Cardiac muscle cell (in vitro differentiated cells and primary cell): ENCODE data around the gene CSTB. TPM values are rescaled to one million over a fixed set of nuclear protein-coding genes. Genes with fewer than 3 reads are reported as not detected.

Source experiments
- DNase-seq, 2 donors: peaks; one replicate each; pipeline versions ENCODE4 v3.0.0 to v3.0.0-alpha.2; 2010 to 2017; ENCODE audit warnings: low read depth in 1 of 2, low spot score in 1 of 2
- H3K27ac ChIP-seq: fragments of 200-600 bp; sonication (generic); 2 replicates; pipeline ENCODE4 v1.5.1; 2016
- H3K27me3 ChIP-seq: fragments of 200-600 bp; sonication (generic); 2 replicates; pipeline ENCODE4 v1.6.0; 2016; ENCODE audit warnings: control low read depth
- H3K36me3 ChIP-seq: fragments of 200-600 bp; sonication (generic); 2 replicates; pipeline ENCODE4 v1.5.1; 2016; ENCODE audit warnings: control low read depth
- H3K4me1 ChIP-seq: fragments of 200-600 bp; sonication (generic); 2 replicates; pipeline ENCODE4 v1.8.1; 2017; ENCODE audit warnings: low read depth, mild to moderate bottlenecking, mixed run types
- H3K4me3 ChIP-seq: fragments of 200-600 bp; sonication (generic); 2 replicates; pipeline ENCODE4 v1.5.1; 2016; ENCODE audit warnings: mild to moderate bottlenecking
- H3K9me3 ChIP-seq: fragments of 200-600 bp; sonication (generic); 2 replicates; pipeline ENCODE4 v1.5.1; 2017; ENCODE audit warnings: low read depth, mild to moderate bottlenecking, control low read depth
- CTCF ChIP-seq: IDR thresholded peaks from 2 replicates; pipeline ENCODE4 v1.5.1; 2012; ENCODE audit warnings: low read depth, mild to moderate bottlenecking, low read length
- polyA plus RNA-seq: library from polyadenylated mRNA; unstranded; fragments of >200 nt; fragmentation: Nextera tagmentation; extraction: Ambion mirVana; gene quantifications from 2 replicates; pipeline ENCODE4 v1.2.1, GENCODE V29; 2016
- total RNA-seq: library from RNA; depleted of rRNA; stranded (reverse); fragments of >200 nt; gene quantifications from 2 replicates; pipeline ENCODE4 v1.2.3, GENCODE V29; 2016

CSTB gene
- total and polyA plus RNA-seq, 2 experiments from 2014 or later: 9.8 to 83.3 TPM

GRCh38 chr21:43755820-43756594 is 20.1 kb downstream of the CSTB start:
- H3K9me3 ChIP-seq: no peaks in the 10 kb centered on the region
- no peak for TF ChIP-seq CTCF
- H3K4me1 ChIP-seq: no peaks in the 10 kb centered on the region
- H3K27me3 ChIP-seq: no peaks in the 10 kb centered on the region
- H3K27ac ChIP-seq: no peak overlapping the region
- no peak overlapping the region for H3K4me3 ChIP-seq
- no peak for DNase-seq
- H3K36me3 ChIP-seq: peaks cover 8% of the 10 kb centered on the region

- Histone ChIP-seq H3K36me3 (peaks cover 8% of the 10 kb centered on the region), H3K27ac (no peak overlapping the region), H3K4me1 (no peaks in the 10 kb centered on the region), H3K4me3 (no peak overlapping the region), H3K9me3 (no peaks in the 10 kb centered on the region), H3K27me3 (no peaks in the 10 kb centered on the region)
- no peak for TF ChIP-seq CTCF
- DNase-seq: no peak
Measured at GRCh38 chr21:43754948-43755781, 20.9 kb downstream of the CSTB start.

- H3K27me3 ChIP-seq: no peaks in the 10 kb centered on the region
- H3K4me1 ChIP-seq: no peaks in the 10 kb centered on the region
- peaks cover 8% of the 10 kb centered on the region for H3K36me3 ChIP-seq
- no peak for TF ChIP-seq CTCF
- no peak for DNase-seq
- H3K4me3 ChIP-seq: no peak overlapping the region
- H3K27ac ChIP-seq: no peak overlapping the region
- no peaks in the 10 kb centered on the region for H3K9me3 ChIP-seq
Measured at GRCh38 chr21:43753439-43753799, 22.7 kb downstream of the CSTB start.

- no peaks in the 10 kb centered on the region for H3K4me1 ChIP-seq
- peaks cover 8% of the 10 kb centered on the region for H3K36me3 ChIP-seq
- H3K4me3 ChIP-seq: no peak overlapping the region
Measured at GRCh38 chr21:43752758-43753438, 23.2 kb downstream of the CSTB start.

More at GRCh38 chr21:43752758-43753438, 23.2 kb downstream of the CSTB start:
- no peak overlapping the region for H3K27ac ChIP-seq
- DNase-seq: no peak
- no peaks in the 10 kb centered on the region for H3K27me3 ChIP-seq
- no peak for TF ChIP-seq CTCF
- H3K9me3 ChIP-seq: no peaks in the 10 kb centered on the region
